HUDEP-2 (cell line): ENCODE data around the gene C6orf47.
"Not testable (repeated sequence)": the region's sequence is repeated elsewhere in the genome, so short reads cannot be mapped to it uniquely, and the experiment has no call there.

Experiments
- DNase-seq, 76 experiments: peaks; one replicate each; lab custom pipeline; 2025; ENCODE audit not compliant: unreplicated experiment in 76 of 76; lab: John Stamatoyannopoulos, UW

Gene C6orf47

GRCh38 chr6:31660381-31661261 lies at the start of gene C6orf47:
C6orf47 (minus strand) TSS chr6:31660778; CDS start chr6:31659947, 831 bp downstream.
- peak in 73 of 76 experiments; percentile 22 to 90 (median 78) for DNase-seq

- DNase-seq, result not testable (repeated sequence)
Measured at GRCh38 chr6:31709157-31709556, 48.6 kb upstream of the C6orf47 start.

- no peak for DNase-seq
Measured at GRCh38 chr6:31708224-31708623, 47.6 kb upstream of the C6orf47 start.

- DNase-seq, result no peak
Measured at GRCh38 chr6:31707701-31708100, 47.1 kb upstream of the C6orf47 start.

GRCh38 chr6:31706599-31706998 lies 46.0 kb upstream of the C6orf47 start, which contains the start of gene LY6G6F:
LY6G6F (plus strand) TSS chr6:31706866; CDS start chr6:31706907, 41 bp downstream.
- DNase-seq, result no peak

- no peak for DNase-seq
Measured at GRCh38 chr6:31705931-31706330, 45.4 kb upstream of the C6orf47 start.

GRCh38 chr6:31702819-31703716 lies 42.5 kb upstream of the C6orf47 start, which contains the start of gene ABHD16A:
ABHD16A (minus strand) TSS chr6:31703324; CDS start chr6:31703281, 43 bp downstream.
- peak in 75 of 76 experiments; percentile 89 to 100 (median 99) for DNase-seq

GRCh38 chr6:31702405-31702818 lies 41.8 kb upstream of the C6orf47 start:
- DNase-seq, result peak in 3 of 76 experiments; percentile 38 to 49 (median 46)

GRCh38 chr6:31701666-31702404 lies 41.3 kb upstream of the C6orf47 start:
- DNase-seq, result peak in 17 of 76 experiments; percentile 12 to 46 (median 26)

- DNase-seq, result no peak
Measured at GRCh38 chr6:31700740-31701401, 40.3 kb upstream of the C6orf47 start.

GRCh38 chr6:31697555-31697954 lies 37.0 kb upstream of the C6orf47 start:
- DNase-seq, result no peak

GRCh38 chr6:31693535-31693934 lies 33.0 kb upstream of the C6orf47 start:
- DNase-seq, result no peak

- no peak for DNase-seq
Measured at GRCh38 chr6:31692886-31693285, 32.3 kb upstream of the C6orf47 start.

GRCh38 chr6:31692353-31692752 lies 31.8 kb upstream of the C6orf47 start:
- no peak for DNase-seq

- no peak for DNase-seq
Measured at GRCh38 chr6:31691564-31692108, 31.1 kb upstream of the C6orf47 start.

- no peak for DNase-seq
Measured at GRCh38 chr6:31691078-31691463, 30.5 kb upstream of the C6orf47 start.

GRCh38 chr6:31690231-31691077 lies 29.9 kb upstream of the C6orf47 start:
- peak in 53 of 76 experiments; percentile 13 to 70 (median 38) for DNase-seq

GRCh38 chr6:31689249-31690110 lies 28.9 kb upstream of the C6orf47 start:
- DNase-seq, result peak in 2 of 76 experiments; percentile 11 to 16
